Activated CD8-positive, alpha-beta memory T cell treated with anti-CD3 and anti-CD28 coated beads for 24 hours (primary cell): ENCODE measurements around the gene MAP10.
A peak's percentile ranks its signal among the peaks of the same experiment; 100 is the strongest.
"Not testable (repeated sequence)": the region's sequence is repeated elsewhere in the genome, so short reads cannot be mapped to it uniquely, and the experiment has no call there.

Source experiments
- DNase-seq: peaks from one replicate; pipeline ENCODE4 v3.0.0-alpha.2; 2020

Gene MAP10

GRCh38 chr1:232805269-232806185 is at the start of gene MAP10:
TSS of gene MAP10 (plus strand) at chr1:232805416. CDS start at chr1:232805450, 34 bp downstream.
- DNase-seq, result peak; percentile 89

- no peak for DNase-seq
Observed at GRCh38 chr1:232764458-232765251, 40.6 kb upstream of the MAP10 start.

GRCh38 chr1:232765542-232765941 is 39.7 kb upstream of the MAP10 start:
- DNase-seq, result no peak

GRCh38 chr1:232766241-232766890 is 38.9 kb upstream of the MAP10 start:
- DNase-seq, result no peak

GRCh38 chr1:232766904-232767303 is 38.3 kb upstream of the MAP10 start:
- no peak for DNase-seq

GRCh38 chr1:232767305-232768074 is 37.7 kb upstream of the MAP10 start:
- DNase-seq, result no peak

GRCh38 chr1:232768793-232769192 is 36.4 kb upstream of the MAP10 start:
- no peak for DNase-seq

- DNase-seq, result no peak
Observed at GRCh38 chr1:232769733-232770132, 35.5 kb upstream of the MAP10 start.

GRCh38 chr1:232773752-232774151 is 31.5 kb upstream of the MAP10 start:
- DNase-seq, result no peak

GRCh38 chr1:232776526-232777106 is 28.6 kb upstream of the MAP10 start:
- no peak for DNase-seq

- DNase-seq, result no peak
Observed at GRCh38 chr1:232780354-232780753, 24.9 kb upstream of the MAP10 start.

- no peak for DNase-seq
Observed at GRCh38 chr1:232784794-232785193, 20.4 kb upstream of the MAP10 start.

GRCh38 chr1:232785630-232786029 is 19.6 kb upstream of the MAP10 start:
- DNase-seq, result not testable (repeated sequence)

- no peak for DNase-seq
Observed at GRCh38 chr1:232786845-232787455, 18.3 kb upstream of the MAP10 start.

GRCh38 chr1:232788235-232788872 is 16.9 kb upstream of the MAP10 start:
- DNase-seq, result no peak

GRCh38 chr1:232789651-232790050 is 15.6 kb upstream of the MAP10 start:
- DNase-seq, result no peak

- DNase-seq, result no peak
Observed at GRCh38 chr1:232792949-232793348, 12.3 kb upstream of the MAP10 start.

GRCh38 chr1:232793944-232794343 is 11.3 kb upstream of the MAP10 start:
- DNase-seq, result no peak

GRCh38 chr1:232795497-232796053 is 9.6 kb upstream of the MAP10 start:
- no peak for DNase-seq

- DNase-seq, result no peak
Observed at GRCh38 chr1:232797856-232798510, 7.2 kb upstream of the MAP10 start.
